ENCODE measurements around the gene VAMP7.
"Not testable (repeated sequence)": the region's sequence is repeated elsewhere in the genome, so short reads cannot be mapped to it uniquely, and the experiment has no call there.

The VAMP7 gene, protein sequence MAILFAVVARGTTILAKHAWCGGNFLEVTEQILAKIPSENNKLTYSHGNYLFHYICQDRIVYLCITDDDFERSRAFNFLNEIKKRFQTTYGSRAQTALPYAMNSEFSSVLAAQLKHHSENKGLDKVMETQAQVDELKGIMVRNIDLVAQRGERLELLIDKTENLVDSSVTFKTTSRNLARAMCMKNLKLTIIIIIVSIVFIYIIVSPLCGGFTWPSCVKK

DNA sequence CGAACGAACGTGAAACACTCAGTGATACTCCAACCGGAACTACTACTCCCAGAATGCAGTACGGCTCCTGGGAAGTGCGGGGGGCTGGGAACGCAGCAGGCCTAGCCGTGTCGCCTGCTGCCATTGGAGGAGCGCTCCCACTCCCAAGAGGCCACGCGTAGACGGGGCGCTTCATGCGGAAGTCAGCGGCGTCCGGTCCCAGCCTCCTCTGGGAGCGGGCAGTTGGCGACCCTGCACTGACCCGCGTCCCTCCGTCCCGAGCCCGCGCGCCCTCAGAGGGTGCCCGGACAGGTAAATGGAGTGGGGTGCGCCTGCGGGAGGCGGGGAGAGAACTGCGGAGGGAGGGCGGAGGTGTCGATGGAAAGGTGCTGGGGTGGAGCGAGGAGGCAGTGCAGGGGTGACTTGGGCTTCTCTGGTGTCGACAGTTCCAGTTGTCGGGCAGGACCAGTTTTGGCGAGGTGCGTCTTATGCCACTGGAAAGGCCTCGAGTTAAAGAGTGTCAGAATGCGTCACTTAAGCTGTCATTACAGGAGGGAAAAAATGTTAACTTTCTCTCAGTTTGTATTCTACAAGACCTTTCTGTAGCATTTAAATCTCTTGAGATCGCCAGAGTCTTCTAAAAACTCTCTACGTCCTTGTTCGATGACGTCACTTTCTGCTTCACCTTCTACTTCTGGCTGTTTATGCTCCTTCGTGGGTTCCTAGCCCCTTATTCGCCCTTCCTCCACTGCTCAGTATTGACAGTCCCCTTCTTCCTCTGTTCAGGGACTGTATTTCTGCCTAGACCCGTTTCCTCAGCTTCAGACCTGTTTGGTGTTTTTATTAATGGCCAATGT, at the start of gene VAMP7:
Gene VAMP7 (plus strand): TSS at position 188 of the 836 bp plus-strand sequence. CDS start 8,122 bp downstream, outside the sequence.
- peak; percentile 87 for DNase-seq (ENCODE audit: low spot score)

DNA sequence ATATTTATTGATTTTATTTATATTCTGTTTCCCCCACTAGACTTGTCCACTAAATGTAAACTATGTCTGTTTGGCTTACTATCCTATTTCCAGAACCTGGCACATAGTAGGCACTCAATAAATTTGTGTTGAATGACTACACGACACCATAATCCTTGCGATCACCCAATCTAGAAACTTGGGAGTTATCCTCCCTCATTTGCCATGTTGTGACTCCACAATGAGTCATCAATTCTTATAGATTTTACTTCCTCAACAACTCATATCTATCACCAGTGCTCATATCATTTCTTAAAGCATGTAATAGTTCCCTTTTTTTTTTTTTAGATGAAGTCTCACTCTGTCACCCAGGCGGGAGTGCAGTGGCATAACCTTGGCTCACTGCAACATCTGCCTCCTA, 39.9 kb upstream of the VAMP7 start:
- no peak for DNase-seq (ENCODE audit: low spot score)

DNA sequence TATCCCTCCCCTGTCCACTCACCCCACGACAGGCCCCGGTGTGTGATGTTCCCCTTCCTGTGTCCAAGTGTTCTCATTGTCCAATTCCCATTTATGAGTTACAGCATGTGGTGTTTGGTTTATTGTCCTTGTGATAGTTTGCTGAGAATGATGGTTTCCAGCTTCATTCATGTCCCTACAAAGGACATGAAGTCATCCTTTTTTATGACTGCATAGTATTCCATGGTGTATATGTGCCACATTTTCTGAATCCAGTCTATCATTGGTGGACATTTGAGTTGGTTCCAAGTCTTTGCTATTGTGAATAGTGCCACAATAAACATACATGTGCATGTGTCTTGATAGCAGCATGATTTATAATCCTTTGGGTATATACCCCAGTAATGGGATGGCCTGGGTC, 29.4 kb upstream of the VAMP7 start:
- DNase-seq (ENCODE audit: low spot score) = not testable (repeated sequence)

DNA sequence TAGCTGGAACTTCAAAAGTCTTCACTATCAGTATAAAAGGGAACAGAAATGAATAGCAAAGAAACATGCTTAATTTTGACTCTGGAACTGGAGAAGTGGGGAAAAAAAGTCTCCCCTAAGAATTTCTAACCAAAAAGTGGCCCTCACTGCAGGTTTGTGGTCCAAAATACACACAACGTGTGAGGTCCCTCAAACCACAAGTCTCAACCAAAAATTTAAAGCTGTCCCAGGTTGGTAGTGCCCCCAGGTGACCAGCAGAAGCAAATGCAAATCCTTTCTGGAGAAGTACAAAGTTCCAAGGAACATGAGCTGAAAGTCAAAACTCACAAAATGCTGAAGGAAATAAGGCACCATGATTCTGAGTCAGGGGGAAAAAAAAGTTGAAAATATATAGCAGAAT, 23.6 kb upstream of the VAMP7 start:
- no peak for DNase-seq (ENCODE audit: low spot score)

DNA sequence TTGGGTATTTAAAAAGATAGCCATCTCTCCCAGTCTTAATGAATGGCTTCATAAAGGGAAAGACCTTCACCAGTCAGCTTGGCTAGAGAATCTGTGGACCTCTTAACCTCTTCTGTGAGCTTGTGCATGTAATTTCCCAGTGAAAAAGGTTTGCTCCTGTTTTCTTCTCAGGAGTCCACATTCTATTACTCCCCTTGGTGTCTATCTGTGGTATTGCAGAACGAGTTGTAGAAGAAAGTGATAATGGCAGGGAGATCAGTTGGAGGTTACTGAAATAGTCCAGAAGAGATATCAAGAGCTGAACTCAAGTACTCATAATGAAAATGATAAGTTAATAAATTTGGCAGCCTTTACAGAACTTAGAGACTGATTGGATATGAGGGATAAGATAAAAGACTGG, 16.5 kb upstream of the VAMP7 start:
- no peak for DNase-seq (ENCODE audit: low spot score)

DNA sequence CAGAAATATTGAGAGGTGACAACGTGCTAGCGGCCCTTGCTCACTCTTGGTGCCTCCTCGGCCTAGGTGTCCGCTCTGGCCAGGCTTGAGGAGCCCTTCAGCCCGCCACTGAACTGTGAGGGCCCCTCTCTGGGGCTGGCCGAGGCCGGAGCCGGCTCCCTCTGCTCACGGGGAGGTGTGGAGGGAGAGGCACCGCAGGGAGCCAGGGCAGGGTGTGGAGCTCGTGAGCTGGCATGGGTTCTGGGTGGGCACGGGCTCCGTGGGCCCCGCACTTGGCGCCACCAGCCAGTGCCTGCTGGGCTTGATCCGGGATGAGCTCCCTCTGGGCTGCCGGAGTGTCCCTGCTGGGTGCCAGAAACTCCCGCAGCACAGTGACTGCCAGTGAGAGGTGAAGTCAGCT, 16.0 kb upstream of the VAMP7 start:
- no peak for DNase-seq (ENCODE audit: low spot score)

DNA sequence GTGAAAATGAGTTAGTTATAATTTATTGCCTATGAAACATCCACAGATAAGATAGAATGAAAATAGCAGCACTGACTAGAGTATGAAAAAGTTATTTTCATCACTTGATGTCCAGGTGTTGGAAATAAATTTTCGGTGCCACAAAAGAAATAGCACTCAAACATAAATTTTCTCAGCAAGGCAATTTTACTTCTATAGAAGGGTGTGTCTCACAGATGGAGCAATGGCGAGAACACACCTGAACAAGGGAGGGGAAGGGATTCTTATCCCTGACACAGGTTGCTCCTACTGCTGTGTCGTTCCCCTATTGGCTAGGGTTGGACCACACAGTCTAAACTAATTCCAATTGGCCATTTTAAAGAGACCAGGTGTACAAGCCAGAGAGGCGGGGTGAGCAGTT, 13.3 kb upstream of the VAMP7 start:
- DNase-seq (ENCODE audit: low spot score) = no peak

DNA sequence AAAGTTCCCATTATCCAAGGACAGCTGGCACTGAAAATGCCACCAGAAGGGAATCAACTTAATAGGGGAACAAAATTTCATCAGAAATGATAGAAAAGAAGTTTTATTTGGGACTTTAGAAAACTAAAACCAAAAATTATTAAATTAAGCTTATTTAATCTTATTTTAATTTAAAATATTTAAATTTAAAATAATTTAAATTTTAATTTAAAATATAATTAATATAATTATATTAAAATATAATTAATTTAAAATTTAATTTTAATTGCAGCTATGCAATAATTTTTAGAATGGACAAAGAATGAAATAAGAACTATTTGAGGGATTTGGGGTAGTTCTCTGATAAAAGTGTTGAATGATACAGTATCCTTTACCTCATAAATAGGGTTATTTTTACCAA, 10.2 kb upstream of the VAMP7 start:
- DNase-seq (ENCODE audit: low spot score) = no peak

DNA sequence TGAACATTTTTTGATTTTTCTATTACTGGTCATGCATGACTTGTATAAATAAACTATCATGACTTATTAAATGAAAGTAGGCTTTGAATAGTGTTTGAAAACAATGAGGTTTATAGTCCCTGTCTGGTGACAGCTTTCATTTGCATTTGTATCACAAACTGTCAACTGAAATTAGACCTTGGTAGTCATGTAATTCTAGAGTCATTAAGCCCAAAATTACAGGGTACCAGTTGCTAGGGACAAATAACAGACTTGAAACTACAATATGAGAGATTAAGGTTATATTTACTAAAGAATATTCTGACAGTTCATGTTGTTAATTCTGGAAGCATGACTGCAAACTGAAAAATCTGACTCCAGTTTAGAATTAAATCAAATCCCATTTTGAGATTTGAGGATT, 9.2 kb upstream of the VAMP7 start:
- no peak for DNase-seq (ENCODE audit: low spot score)

DNA sequence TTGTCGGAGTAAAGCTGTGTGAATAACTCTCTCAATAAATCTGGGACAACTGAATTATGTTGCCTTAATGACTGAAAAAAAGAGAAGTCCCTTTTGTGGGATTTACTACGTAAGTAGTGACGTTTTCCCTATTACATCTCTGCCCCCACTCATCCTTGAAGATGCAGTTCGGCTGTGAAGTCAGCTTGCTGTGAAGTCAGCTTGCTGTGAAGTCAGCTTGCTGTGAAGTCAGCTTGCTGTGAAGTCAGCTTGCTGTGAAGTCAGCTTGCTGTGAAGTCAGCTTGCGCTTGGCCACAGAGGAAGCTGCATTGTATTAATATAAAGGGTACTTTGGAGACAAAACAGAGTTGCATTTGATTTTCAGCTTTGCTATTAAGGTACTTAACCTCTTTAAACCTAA, 8.0 kb upstream of the VAMP7 start:
- DNase-seq (ENCODE audit: low spot score) = no peak

DNA sequence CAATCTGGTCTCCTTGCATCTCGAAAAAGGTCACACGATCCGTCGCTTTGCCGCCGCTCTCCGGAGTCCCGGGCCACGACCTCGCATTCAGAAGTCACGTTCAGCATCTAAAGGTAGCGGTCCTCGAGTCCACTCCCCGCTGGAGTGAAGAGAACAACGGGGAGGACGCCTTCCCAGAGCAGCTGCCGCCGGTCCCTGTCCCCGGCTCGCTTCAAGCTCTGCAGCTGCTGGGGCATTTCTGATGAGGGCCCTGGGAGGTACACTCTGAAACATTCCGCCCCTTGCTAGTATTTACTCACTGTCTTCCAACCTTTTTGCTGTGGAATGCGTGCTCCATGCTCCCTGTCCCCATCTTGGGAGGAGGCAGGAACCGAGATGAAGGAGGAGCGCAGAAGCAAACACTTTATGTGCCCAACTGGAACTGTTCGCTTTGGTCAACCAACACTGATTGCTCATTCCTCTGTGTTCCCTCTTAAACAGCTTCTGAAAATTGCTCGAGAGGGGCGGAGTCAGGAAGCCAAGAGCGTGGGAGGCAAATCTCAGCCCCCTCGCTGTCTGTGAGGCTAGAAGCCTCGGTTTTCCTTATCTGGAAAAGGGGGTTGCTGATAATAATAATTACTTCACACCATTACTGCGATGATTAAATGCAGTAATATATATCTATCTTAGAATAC, 6.4 kb upstream of the VAMP7 start:
- no peak for DNase-seq (ENCODE audit: low spot score)

DNA sequence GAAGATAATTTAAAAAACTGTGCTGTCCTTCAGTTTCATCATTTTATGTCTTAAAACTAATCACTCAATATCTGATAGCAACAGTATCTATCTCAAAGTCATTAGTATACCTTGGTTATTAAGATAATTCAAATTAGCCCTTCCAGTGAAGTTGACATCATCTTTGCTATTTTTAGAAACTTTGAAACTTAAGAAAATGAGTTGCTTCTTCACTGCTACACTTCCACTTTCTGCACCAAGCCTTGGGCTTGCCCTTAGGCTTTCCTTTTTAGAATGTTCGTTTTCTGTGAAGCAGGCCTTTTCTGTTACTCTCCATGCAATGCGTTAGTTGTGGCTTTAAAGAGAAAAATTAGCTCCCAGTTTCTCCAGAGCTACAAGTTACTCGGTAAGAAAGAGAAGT, 4.4 kb upstream of the VAMP7 start:
- no peak for DNase-seq (ENCODE audit: low spot score)

DNA sequence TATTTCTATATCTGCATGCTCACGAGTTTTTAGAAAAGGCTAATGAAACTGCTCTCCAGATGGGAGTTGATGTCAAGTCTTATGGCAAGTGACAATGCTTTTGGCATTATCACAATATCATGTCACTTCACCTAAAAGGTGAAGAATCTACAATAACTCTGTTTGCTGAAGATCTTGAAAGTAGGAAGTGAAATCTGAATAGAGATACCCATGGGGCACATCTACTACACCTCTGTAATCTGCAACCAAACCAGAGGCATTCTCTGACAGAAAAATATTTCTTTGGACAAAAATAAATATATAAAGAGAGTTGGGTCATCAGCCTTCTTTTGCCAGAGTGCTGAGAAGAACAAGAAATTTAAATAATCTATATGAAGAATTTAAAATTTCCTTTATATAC, 3.9 kb upstream of the VAMP7 start:
- no peak for DNase-seq (ENCODE audit: low spot score)

DNA sequence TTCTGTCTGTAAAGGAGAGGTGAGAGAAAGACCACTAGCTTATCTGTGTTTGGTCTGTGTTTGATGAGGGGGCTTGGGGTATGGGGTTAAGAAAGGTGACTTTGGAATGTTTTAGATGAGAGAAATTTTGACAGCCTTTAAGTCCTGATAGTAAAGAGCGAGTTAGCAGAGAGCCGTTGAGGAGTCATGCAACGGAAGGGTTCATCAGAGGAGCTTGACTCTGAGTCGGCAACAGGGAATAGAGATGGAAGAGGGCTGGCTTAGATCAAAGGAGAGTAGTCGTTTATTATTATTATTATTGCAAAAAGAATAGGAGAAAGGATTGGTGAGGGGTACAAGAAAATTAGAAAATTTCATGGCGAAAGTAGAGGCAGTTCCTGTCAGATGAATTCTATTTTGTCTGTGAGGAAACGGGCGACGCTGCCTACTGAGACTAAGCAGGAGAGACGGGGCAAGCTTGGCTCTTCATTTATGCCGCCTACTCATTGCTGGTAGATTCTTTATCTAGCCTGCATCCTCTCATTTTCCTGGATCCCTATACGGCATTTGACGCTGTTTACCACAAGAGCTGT, 473 bp upstream of the VAMP7 start:
- DNase-seq (ENCODE audit: low spot score) = no peak

DNA sequence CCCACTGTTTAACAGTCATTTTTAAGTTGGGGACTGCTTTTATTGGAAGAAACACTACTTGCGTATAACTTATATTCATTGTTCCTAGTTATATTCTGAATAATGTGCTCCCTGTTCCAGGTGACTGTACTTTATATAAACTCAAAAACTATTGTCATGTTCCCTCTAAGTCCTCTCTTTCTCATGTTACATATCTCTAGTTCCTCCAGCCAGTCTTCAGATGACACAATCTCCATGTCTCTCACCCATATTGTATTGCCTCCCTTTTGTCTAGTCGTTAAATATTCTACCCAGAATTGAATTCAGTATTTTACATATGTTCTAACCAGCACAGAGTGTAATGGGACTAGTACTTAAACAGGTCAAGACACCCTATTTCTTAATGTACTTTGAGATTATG, 5.3 kb downstream of the VAMP7 start:
- DNase-seq (ENCODE audit: low spot score) = no peak

DNA sequence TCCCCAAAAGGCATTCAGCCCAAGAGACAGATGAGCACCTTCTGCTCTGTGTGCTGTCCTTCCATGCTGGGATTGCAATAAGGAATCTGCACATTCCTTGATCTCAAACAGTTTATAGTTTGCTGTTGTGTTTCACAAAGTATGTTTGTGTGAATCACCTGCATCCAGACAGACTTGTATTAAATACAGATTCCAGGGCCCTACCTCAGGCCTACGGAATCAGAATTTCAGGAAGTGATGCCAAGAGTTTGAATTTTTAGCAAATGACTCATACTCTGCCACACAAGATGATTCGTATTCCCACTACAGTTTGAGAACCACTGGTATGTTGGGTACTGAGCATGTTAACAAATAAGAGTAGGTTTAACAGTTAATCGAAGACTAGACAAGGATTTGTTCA, 7.0 kb downstream of the VAMP7 start:
- no peak for DNase-seq (ENCODE audit: low spot score)

DNA sequence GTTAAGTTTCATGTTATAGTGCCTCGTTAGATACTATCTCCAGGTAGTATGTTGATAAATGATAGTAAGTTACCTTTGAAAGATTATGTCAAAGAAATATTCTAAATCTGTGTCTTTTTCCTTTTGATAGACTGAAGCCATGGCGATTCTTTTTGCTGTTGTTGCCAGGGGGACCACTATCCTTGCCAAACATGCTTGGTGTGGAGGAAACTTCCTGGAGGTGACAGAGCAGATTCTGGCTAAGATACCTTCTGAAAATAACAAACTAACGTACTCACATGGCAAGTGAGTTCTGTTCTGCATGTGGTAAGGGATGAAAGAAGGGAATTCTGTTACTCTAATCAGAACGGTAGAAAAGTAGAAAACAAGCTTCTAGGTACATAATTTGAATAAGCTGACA, 8.2 kb downstream of the VAMP7 start:
- no peak for DNase-seq (ENCODE audit: low spot score)

DNA sequence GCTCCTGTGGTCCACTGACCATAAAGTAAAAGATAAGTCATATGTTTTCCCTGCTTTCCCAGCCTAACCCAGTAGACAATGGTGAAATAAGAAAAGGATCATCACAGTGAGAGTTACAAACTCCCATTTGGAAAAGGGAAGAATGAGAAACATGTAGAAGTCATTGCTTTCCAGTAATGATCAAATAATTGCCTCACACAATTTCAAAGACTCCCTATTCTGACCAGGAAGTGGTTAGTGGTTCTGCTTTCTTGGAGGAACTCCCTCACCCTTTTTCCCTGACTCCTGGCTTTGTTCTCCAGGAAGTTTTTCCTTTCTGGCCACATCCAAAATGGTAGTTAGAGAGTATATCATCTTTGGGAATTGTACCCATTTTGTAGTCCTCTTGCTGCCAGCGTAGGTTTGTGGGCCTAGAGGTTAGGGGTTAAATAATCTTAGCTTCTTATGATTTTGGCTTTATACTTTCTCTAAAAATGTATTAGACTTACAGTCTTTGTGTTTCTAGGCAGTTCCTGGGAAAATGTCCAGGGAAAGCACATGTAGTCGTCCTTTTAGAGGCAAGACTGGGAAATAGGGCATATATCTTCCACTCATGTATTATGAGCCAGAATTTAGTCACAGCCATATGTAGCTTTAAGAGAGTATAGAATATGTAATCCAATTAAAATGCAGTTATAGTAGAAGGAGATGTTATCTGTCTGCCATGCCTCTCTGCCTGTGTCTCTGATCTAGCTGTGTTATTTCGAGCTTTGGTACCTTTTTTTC, 10.5 kb downstream of the VAMP7 start:
- no peak for DNase-seq (ENCODE audit: low spot score)

DNA sequence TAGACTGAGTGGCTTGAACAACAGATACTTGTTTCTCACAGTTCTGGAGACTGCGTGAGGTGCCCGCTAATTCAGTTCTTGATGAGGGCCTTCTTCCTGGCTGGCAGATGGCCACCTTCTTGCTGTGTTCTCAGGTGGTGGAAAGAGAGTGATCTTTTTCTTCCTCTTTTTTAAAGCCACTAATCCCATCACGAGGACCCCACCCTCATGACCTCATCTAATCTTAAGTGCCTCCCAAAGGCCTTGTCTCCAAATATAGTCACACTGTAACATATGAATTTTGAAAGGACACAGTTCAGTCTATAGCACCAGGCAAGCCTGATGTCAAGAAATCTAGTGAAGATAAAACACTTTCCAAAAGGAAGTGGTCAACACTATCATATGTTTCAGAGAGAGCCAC, 12.4 kb downstream of the VAMP7 start:
- DNase-seq (ENCODE audit: low spot score) = no peak

DNA sequence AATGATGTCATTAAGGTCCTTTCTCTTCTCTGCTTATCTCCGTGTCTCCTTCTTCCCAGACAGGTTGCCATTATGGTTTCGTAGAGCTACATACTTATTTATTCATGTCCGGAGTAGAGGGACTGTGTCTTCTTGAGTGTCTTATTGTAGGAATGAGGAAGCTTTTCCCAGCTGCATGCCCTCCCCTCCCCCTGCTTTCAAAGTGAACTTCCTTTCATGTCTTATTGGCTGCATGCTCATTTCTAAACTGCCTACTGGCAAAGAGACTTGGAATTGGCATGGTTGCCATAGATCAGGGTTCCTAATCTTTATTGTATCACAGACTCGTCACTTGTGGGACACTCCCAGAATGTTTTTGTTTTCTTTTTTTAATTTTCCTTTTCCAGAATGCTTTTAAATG, 15.4 kb downstream of the VAMP7 start:
- DNase-seq (ENCODE audit: low spot score) = no peak

DNA sequence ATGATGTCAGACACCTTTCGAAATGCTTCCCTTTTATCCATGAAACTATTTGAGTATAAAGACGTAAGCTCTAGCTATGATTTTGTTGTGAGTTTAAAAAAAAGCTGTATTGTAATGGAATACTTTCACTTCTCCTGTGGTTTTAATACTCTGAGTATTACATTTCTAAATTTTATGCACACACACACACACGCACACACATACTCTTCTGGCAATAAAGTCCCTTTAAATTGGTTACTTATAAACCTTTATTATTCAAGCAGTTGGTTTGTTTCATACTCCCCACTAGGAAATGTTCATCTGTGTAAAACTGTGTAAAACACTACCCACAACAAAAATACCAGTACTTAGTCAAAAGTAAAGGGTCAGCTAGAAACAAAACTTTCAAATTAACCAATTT, 18.2 kb downstream of the VAMP7 start:
- no peak for DNase-seq (ENCODE audit: low spot score)

DNA sequence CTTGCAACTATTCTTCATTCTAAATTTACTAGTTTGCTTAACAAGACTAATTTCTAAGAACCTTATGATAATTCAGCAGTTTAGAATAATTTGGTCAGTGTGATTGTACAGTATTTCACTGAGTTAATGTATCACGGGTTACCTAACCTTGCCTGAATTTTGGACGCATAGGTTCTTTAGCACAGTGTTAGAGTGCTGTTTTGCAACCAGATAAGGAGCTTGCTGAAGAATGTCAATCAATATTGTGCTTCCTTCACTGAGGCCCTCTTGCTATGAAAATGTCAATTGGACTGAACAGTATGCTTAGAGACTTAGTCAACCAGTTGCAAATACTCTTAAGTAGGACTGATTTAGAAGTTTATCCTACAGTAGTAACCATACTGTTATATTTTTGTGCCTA, 19.6 kb downstream of the VAMP7 start:
- DNase-seq (ENCODE audit: low spot score) = no peak

All from activated CD4-positive, alpha-beta T cell treated with anti-CD3 and anti-CD28 coated beads, Interleukin-2, Interleukin-4, amounts not matched to agents 100 ng/mL and 50 ng/mL, durations not matched to agents 16 hours and 8 hours (primary cell).